ENCODE measurements around the gene ZMIZ1. TPM values are rescaled to one million over a fixed set of nuclear protein-coding genes. Genes with fewer than 3 reads are reported as not detected.

The ZMIZ1 gene
- total RNA-seq, 1 experiment from 2014 or later = 28.4 TPM

- POLR2A ChIA-PET = interaction anchor here (0.7 kb wide), 1 partner anchor 59 kb away, joined by 4 read pairs; no protein-coding TSS in a partner anchor
- no TSS peak for BruUV-seq (replicated peaks)
- ATAC-seq = no peak
- H3K4me2 ChIP-seq (ENCODE audit: low read length) = no peak overlapping the region
- no peak for DNase-seq (ENCODE audit: low read depth, low spot score)
- no peak overlapping the region for H2AFZ ChIP-seq (ENCODE audit: low read depth, low read length, poor library complexity, severe bottlenecking)
- H3K27me3 ChIP-seq (ENCODE audit: insufficient read depth, low read length) = no peaks in the 10 kb centered on the region
- peaks cover 38 to 70% of the 10 kb centered on the region in 2 experiments for H3K36me3 ChIP-seq (ENCODE audit: control insufficient read depth in 1 of 2, insufficient read depth in 2 of 2, low read length in 2 of 2)
- H3K9me3 ChIP-seq (ENCODE audit: control insufficient read depth in 1 of 2, insufficient read depth in 1 of 2, low read depth in 1 of 2, low read length in 2 of 2) = no peaks in the 10 kb centered on the region
- no peaks in the 10 kb centered on the region for H3K9me2 ChIP-seq (ENCODE audit: insufficient read depth)
- no peak overlapping the region for H3K9ac ChIP-seq (ENCODE audit: low read length)
- H3K4me1 ChIP-seq (ENCODE audit: control insufficient read depth in 1 of 2, insufficient read depth in 2 of 2, low read length in 2 of 2) = peaks cover 7 to 25% of the 10 kb centered on the region in 2 experiments; a peak in 3 of 4 replicates
- RAD21 ChIA-PET (ENCODE audit: low non-redundant PET in 1 of 2, low total read pairs in 2 of 2, uncharacterized antibody in 2 of 2, unreplicated experiment in 2 of 2) = no interaction called here
- H3K4me3 ChIP-seq (replicated peaks in 1 of 2; ENCODE audit: low read depth in 1 of 2, low read length in 2 of 2) = no peak overlapping the region
- H4K20me1 ChIP-seq (ENCODE audit: insufficient read depth) = peaks cover 12% of the 10 kb centered on the region; the same call in 1 of the 2 replicates
- intact Hi-C loops (cut with micrococcal nuclease) = no loop called here
- no peak overlapping the region for H3K27ac ChIP-seq (ENCODE audit: low read depth, low read length)
- CTCF ChIA-PET = no interaction called here
- peaks cover 66% of the 10 kb centered on the region for H3K79me2 ChIP-seq (ENCODE audit: insufficient read depth, low read length)
- TF ChIP-seq ELF1 (IDR thresholded peaks at IDR 0.05; ENCODE audit: borderline replicate concordance, low read depth) = no peak
- TF ChIP-seq ZBTB33 (IDR thresholded peaks at IDR 0.05; ENCODE audit: extremely low read depth, insufficient replicate concordance, low read length) = no peak
- TF ChIP-seq EZH2phosphoT487 (IDR thresholded peaks at IDR 0.05; ENCODE audit: borderline replicate concordance) = no peak
- TF ChIP-seq SIN3A (IDR thresholded peaks at IDR 0.05; ENCODE audit: low read depth) = no peak
- no peak for TF ChIP-seq MAX (IDR thresholded peaks at IDR 0.05)
- TF ChIP-seq ATF3 (IDR thresholded peaks at IDR 0.05) = no peak
- TF ChIP-seq FOSL1 (IDR thresholded peaks at IDR 0.05; ENCODE audit: low read depth) = no peak
- no peak for TF ChIP-seq EZH2 (IDR thresholded peaks at IDR 0.05)
- no peak for TF ChIP-seq CEBPB (IDR thresholded peaks at IDR 0.05; ENCODE audit: low read depth)
- TF ChIP-seq REST (IDR thresholded peaks at IDR 0.05; ENCODE audit: low read depth) = no peak
- TF ChIP-seq POLR2AphosphoS5 (IDR thresholded peaks at IDR 0.05; ENCODE audit: low read depth, low read length) = no peak
- no peak for TF ChIP-seq POLR2A (IDR thresholded peaks at IDR 0.05; ENCODE audit: borderline replicate concordance, extremely low read depth, insufficient read depth, insufficient read length)
- TF ChIP-seq SP1 (IDR thresholded peaks at IDR 0.05; ENCODE audit: low read depth) = no peak
- no peak for TF ChIP-seq JUND (IDR thresholded peaks at IDR 0.05)
These were observed 281.8 kb downstream of the ZMIZ1 start for GRCh38 chr10:79350407-79351154.
